GM18502 (cell line): ENCODE results near the gene GPSM1.

Source experiments
- ATAC-seq: cut with Tn5 transposase; IDR thresholded peaks from one replicate; pipeline ENCODE4 v1.9.1; 2021; ENCODE audit warnings: mild to moderate bottlenecking; ENCODE audit not compliant: unreplicated experiment, poor library complexity

GPSM1 gene

GRCh38 chr9:136303825-136304416 lies 23.4 kb upstream of the GPSM1 start, which contains the start of gene CCDC187:
TSS of gene CCDC187 (minus strand) at chr9:136304094. CDS start at chr9:136303830, 264 bp downstream.
- no peak for ATAC-seq

- no peak for ATAC-seq
Observed at GRCh38 chr9:136304456-136304855, 22.9 kb upstream of the GPSM1 start.

GRCh38 chr9:136304981-136305380 lies 22.4 kb upstream of the GPSM1 start:
- no peak for ATAC-seq

GRCh38 chr9:136305804-136306203 lies 21.5 kb upstream of the GPSM1 start:
- no peak for ATAC-seq

- no peak for ATAC-seq
Observed at GRCh38 chr9:136306211-136307208, 20.8 kb upstream of the GPSM1 start.

GRCh38 chr9:136307215-136307750 lies 20.1 kb upstream of the GPSM1 start:
- no peak for ATAC-seq

GRCh38 chr9:136308006-136308701 lies 19.2 kb upstream of the GPSM1 start:
- ATAC-seq, result no peak

- no peak for ATAC-seq
Observed at GRCh38 chr9:136308702-136309053, 18.7 kb upstream of the GPSM1 start.

- ATAC-seq, result no peak
Observed at GRCh38 chr9:136309101-136309801, 18.1 kb upstream of the GPSM1 start.

GRCh38 chr9:136309806-136310220 lies 17.5 kb upstream of the GPSM1 start:
- no peak for ATAC-seq

- no peak for ATAC-seq
Observed at GRCh38 chr9:136310273-136311030, 16.9 kb upstream of the GPSM1 start.

- ATAC-seq, result no peak
Observed at GRCh38 chr9:136311051-136312008, 16.0 kb upstream of the GPSM1 start.

- ATAC-seq, result no peak
Observed at GRCh38 chr9:136312009-136312375, 15.3 kb upstream of the GPSM1 start.

- ATAC-seq, result no peak
Observed at GRCh38 chr9:136312436-136312835, 14.9 kb upstream of the GPSM1 start.

- no peak for ATAC-seq
Observed at GRCh38 chr9:136313111-136314055, 14.0 kb upstream of the GPSM1 start.

- ATAC-seq, result no peak
Observed at GRCh38 chr9:136314056-136314416, 13.3 kb upstream of the GPSM1 start.

GRCh38 chr9:136314944-136315343 lies 12.4 kb upstream of the GPSM1 start:
- ATAC-seq, result no peak
